ENCODE data around the gene USP22. TPM values are rescaled to one million over a fixed set of nuclear protein-coding genes. Genes with fewer than 3 reads are reported as not detected.
A peak's percentile ranks its signal among the peaks of the same experiment; 100 is the strongest.
"Not testable (repeated sequence)": the region's sequence is repeated elsewhere in the genome, so short reads cannot be mapped to it uniquely, and the experiment has no call there.

The USP22 gene
- total RNA-seq, 1 donor from 2014 or later = 378 TPM

GRCh38 chr17:20992987-20993862 is 49.6 kb downstream of the USP22 start:
- DNase-seq (ENCODE audit: low spot score in 2 of 2) = peak; percentile 89 to 93
- FAIRE-seq = peak; percentile 86

- no peak for DNase-seq (ENCODE audit: low spot score in 2 of 2)
- no peak for FAIRE-seq
Observed at GRCh38 chr17:20992416-20992815, 50.4 kb downstream of the USP22 start.

GRCh38 chr17:20991276-20992037 is 51.4 kb downstream of the USP22 start:
- DNase-seq (ENCODE audit: low spot score in 2 of 2) (no peak), FAIRE-seq (no peak)

- DNase-seq (ENCODE audit: low spot score in 2 of 2) (no peak), FAIRE-seq (no peak)
Observed at GRCh38 chr17:20989991-20990855, 52.6 kb downstream of the USP22 start.

GRCh38 chr17:20989481-20989880 is 53.3 kb downstream of the USP22 start:
- DNase-seq (ENCODE audit: low spot score in 2 of 2) = no peak
- FAIRE-seq = no peak

GRCh38 chr17:20988896-20989295 is 53.9 kb downstream of the USP22 start:
- no peak for FAIRE-seq
- no peak for DNase-seq (ENCODE audit: low spot score in 2 of 2)

GRCh38 chr17:20988001-20988636 is 54.7 kb downstream of the USP22 start:
- no peak for DNase-seq (ENCODE audit: low spot score in 2 of 2)
- no peak for FAIRE-seq

GRCh38 chr17:20987511-20987910 is 55.3 kb downstream of the USP22 start:
- DNase-seq (ENCODE audit: low spot score in 2 of 2) = no peak
- FAIRE-seq = no peak

GRCh38 chr17:20986767-20987510 is 55.9 kb downstream of the USP22 start:
- FAIRE-seq (no peak), DNase-seq (ENCODE audit: low spot score in 2 of 2) (no peak)

GRCh38 chr17:20983359-20983637 is 59.5 kb downstream of the USP22 start:
- DNase-seq (ENCODE audit: low spot score in 2 of 2) (no peak), FAIRE-seq (no peak)

- FAIRE-seq = no peak
- no peak for DNase-seq (ENCODE audit: low spot score in 2 of 2)
Observed at GRCh38 chr17:20982589-20983358, 60.0 kb downstream of the USP22 start.

- no peak for FAIRE-seq
- no peak for DNase-seq (ENCODE audit: low spot score in 2 of 2)
Observed at GRCh38 chr17:20981046-20981920, 61.5 kb downstream of the USP22 start.

- DNase-seq (ENCODE audit: low spot score in 2 of 2) (no peak), FAIRE-seq (no peak)
Observed at GRCh38 chr17:20979792-20980083, 63.1 kb downstream of the USP22 start.

- not testable (repeated sequence) for DNase-seq (ENCODE audit: low spot score in 2 of 2); FAIRE-seq
Observed at GRCh38 chr17:20979007-20979791, 63.6 kb downstream of the USP22 start.

- not testable (repeated sequence) for FAIRE-seq
Observed at GRCh38 chr17:20977609-20978253, 65.1 kb downstream of the USP22 start.

GRCh38 chr17:20975566-20975965 is 67.2 kb downstream of the USP22 start:
- no peak for DNase-seq (ENCODE audit: low spot score in 2 of 2)
- FAIRE-seq = no peak

More at GRCh38 chr17:20977609-20978253, 65.1 kb downstream of the USP22 start:
- DNase-seq (ENCODE audit: low spot score in 2 of 2) = not testable (repeated sequence)

GRCh38 chr17:20970329-20970728 is 72.5 kb downstream of the USP22 start:
- DNase-seq (ENCODE audit: low spot score in 2 of 2) (no peak), FAIRE-seq (no peak)
